CD4-positive, alpha-beta T cell treated with Interleukin-6 for 4 hours (primary cell): ENCODE measurements around the gene MORC3.
"Not testable (repeated sequence)": the region's sequence is repeated elsewhere in the genome, so short reads cannot be mapped to it uniquely, and the experiment has no call there.

Source experiments
- DNase-seq: peaks from one replicate; pipeline ENCODE4 v3.0.0-alpha.2; 2020; ENCODE audit warnings: mixed read lengths

Gene MORC3

DNA sequence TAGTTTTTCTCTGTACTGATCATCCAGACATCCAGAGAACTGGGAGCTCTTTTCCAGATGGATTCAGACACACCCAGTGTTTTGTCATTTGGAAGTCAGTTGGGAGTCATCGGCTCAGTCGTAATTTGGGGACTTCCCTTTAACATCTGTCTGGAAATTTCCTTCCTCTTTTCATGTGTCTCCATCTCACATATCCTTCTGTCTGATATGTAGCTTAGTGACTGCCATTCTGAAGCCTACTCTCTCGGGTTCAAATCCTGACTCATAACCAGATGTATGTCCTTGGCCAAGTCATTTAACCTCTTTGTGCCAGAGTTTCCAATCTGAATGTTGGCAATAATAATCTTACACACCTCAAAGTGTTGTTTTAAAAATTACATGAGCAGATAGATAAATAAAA is 3.0 kb downstream of the MORC3 start:
- DNase-seq, result no peak

DNA sequence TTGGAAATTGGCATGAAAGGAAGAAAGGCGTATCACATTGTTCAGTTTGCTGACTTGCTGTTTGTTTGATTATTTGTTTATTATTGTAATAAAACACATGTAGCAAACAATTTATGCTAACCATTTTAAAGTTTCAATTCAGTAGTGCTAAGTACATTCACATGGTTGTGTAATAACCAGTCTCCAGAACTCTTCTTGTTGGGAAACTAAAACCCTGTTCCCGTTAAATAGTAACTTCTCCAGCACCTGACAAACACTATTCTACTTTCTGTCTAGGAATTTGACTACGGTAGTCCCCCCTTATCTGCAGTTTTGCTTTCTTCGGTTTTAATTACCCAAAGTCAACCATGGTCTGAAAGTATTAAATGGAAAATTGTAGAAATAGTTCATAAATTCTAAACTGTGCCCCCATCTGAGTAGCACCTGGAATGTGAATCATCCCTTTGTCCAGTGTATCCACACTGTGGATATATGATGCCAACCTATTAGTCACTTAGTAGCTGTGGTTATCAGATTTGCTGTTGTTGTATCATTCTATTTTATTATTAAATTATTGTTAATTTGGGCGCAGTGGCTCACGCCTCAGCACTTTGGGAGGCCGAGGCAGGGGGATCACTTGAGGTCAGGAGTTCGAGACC is 5.5 kb downstream of the MORC3 start:
- DNase-seq, result no peak

DNA sequence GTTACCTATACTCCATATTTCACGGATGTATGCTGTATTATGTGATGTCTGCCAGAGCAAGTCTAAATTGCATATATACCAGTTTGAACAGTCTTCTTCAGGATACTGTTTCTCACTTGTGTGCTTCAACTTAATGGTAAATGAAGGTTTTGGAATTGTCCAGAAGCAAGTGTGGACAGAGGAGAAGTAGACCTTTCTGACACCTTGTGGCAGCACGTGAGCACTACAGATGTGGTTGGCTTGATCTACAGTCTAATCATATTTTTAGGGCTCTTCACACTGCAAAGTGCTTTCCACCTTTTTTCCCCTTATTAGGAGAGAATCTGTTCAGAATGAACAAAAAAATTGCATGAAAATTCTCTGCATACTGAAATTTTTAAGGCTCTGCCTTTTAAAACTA is 10.9 kb downstream of the MORC3 start:
- peak; percentile 63 for DNase-seq

DNA sequence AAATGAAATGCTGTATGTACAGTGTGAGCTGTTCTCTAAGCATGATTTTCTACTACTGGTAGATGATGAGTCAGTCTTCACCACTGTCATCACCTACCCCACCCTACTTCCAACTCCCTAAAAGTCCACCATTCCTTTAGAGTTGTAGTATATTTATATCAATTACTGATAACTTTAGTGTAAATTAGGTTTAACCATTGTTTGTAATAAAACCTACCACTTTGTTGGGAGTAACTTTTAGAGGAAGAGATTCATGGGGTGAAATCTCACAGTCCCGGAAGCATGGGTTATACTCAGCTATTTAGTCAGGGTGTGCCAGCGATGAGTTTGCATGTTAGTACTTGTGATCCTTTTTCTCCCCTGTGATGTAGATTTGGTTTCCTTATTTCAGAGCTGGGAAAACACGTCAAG is 17.1 kb downstream of the MORC3 start:
- DNase-seq, result no peak

DNA sequence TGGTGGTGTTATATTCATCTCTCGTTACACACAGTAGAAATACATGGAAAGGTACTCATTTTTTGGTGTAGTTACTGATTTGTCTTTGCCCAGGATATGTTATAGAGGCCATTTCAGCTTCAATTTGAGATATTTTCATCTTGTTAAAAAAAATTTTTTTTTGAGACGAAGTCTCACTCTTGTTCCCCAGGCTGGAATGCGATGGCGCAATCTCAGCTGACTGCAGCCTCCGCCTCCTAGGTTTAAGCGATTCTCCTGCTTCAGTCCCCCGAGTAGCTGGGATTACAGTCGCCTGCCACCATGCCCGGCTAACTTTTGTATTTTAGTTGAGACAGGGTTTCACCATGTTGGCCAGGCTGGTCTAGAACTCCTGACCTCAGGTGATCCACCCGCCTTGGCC is 19.0 kb downstream of the MORC3 start:
- no peak for DNase-seq

DNA sequence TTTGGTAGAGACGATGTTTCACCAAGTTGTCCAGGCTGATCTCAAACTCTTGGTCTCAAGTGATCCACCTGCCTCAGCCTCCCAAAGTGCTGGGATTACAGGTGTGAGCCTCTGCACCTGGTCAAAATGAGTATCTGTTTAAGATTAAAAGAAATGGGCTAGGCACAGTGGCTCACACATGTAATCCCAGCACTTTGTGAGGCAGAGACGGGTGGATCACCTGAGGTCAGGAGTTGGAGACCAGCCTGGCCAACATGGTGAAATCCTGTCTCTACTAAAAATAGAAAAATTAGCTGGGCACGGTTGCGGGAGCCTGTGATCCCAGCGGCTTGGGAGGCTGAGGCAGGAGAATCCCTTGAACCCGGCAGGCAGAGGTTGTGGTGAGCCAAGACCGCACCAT is 22.6 kb downstream of the MORC3 start:
- not testable (repeated sequence) for DNase-seq

DNA sequence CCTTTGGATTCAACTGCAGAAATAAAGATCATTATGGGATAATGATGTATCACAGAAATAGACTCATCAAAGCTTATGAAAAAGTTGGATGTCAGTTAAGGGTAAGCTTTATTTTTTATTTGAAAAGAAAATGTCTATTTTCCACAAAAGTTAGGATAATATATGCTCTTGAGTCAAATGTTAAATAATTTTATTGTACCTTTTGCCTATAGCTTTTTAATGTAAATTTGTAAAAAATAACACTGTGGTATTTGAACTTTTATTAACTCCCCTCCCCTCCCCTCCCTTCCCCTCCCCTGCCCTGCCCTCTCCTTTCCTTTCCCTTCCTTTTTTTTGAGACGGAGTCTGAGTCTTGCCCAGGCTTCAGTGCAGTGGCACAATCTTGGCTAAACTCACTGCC is 24.9 kb downstream of the MORC3 start:
- no peak for DNase-seq

DNA sequence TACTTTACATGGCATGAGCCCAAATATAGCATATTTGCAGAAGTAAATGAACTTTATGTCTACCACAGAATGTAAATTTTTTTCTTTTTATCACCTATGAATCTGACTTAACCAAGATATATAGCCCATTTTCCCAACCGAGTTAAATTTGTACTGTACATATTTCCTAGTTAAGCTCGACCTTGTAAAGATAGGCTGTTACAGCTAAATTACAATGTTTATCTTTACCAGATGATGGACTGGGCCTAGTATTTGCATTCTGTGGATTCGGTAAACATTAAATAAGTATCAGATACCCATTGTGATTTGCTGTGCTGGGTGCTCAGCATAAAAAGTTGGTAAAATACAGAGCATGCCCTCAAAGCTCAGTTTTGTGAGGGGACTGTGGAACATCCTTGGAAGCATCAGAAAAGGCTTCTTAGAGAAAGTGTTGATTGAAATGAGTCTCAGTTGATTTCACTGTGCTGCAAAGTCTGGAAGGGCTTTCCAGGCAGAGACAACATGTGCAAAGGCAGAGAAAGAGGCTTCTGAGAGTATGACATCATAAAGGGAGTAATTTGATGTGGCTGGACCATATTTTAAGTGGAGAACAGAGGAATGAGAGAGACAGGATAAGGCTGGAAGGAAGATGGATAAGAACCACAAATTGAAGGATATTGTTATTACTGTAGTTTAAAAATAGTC is 27.4 kb downstream of the MORC3 start:
- no peak for DNase-seq

DNA sequence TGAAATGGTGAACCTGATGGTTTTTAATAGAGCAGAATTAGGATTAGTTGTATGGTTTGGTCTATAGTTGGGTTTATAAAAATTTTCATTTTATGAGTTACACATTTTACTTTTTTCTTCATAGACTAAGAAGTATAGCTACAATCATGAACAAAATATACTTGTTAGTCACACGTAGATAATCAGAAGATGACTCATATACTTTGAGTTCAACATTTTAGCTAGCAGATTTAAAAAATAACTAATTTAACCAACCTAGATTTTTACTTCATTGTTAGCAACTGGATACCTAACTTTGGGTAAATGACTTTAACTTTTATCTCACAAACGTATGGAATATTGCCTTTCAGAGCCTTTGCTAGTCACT is 27.9 kb downstream of the MORC3 start:
- no peak for DNase-seq

DNA sequence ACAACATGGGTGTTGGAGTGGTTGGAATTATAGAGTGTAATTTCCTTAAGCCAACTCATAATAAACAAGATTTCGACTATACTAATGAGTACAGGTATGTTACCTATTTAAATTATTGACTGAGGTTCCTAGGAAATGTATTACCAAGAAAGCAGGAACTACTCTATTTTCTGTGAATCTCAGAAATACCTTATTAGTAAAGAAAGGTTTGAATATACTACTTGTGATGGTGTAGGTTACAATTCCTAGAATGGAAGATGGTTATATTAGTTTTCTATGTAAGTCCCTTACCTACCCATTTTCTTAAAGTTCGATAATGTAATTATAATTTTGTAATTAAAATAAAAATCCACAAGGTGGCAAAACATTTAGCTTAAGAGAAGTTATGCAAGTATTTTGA is 29.3 kb downstream of the MORC3 start:
- DNase-seq, result no peak

DNA sequence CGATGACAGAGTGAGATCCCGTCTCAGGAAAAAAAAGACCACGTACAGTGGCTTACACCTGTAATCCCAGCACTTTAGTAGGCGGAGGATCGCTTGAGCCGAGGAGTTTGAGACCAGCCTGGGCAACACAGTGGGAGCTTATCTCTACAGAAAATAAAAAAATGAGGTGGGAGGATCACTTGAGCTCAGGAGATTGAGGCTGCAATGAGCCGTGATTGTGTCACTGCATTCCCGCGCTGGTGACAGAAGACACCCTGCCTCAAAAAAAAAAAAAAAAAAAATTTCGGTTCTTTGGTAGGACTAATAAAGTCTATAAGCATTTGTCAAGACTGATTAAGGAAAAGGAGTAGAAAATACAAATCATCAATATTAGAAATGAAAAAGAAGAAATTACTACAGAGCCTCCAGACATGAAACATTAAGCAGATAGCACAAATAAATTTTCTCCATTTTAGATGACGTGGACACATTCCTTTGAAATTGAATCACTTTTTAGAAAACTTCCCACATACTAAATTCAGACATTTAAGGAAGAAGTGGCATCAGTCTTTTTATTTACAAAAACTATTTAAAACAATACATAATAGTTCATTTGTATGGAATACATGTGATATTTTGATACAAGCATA is 30.4 kb downstream of the MORC3 start:
- no peak for DNase-seq

DNA sequence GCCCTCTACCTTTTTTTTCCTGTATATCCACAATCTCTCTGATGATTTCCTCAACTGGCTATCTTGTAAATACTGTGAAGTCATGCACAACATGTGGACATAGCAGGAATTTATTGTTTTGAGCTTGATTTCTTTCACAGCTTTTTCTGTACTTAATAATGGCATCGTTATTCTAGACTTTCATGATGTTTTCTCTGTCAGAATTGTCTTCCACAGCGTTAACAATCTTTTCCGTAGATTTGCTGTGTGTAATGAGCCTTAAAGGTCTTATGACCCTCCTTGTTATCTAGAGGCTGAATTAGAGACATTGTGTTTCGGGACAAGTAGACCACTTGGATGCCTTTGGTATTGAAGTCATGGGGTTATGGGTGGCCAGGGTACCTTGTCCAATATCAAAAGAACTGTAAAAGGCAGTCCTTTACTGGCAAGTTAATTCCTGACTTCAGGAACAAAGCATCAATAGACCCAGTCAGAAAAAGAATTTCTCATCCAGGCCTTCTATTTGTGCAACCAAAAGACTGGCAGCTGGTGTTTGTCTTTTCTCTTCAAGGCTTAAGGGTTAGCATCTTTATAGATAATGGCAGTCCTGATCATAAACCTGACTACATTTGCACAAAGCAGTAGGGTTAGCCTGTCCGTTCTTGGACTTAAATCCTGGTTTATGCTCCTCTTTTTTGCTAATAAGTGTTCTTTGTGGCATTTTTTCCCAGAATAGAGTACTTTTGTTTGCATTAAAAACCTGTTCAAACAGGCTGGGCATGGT is 35.1 kb downstream of the MORC3 start:
- no peak for DNase-seq

DNA sequence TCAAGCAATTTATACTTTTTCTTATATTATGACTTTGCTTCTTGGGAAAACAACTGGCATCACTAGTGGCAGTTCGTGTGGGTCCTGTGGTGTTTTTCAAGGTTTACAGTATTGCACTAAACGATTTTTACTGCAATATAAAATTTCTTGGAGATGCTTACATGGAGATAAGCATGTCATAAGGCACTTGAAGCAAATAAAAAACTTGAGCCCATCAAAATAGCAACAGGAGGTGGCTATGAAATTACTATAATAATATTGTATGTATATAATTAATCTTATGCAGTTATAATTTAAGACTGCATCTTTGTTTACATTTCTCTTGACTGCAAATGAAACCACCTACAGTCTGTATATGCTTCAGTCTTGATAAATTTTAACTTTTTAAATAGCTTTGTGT is 35.9 kb downstream of the MORC3 start:
- DNase-seq, result no peak

DNA sequence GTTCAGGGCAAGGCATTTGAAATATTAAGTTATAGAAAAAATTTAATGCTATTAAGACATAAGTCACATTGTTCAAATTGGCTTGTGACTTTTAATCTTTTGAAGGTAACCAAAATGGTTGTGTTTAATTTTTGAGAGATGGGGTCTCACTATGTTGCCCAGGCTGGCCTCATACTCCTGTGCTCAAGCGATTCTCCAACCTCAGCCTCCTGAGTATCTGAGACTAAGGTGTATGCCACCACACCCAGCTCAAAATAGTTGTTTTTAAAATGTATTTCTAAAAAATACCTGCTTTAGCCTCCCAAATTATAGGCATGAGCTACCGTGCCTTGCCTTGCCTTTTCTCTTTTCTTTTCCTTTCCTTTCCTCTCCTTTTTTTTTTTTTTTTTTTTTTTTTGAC is 39.2 kb downstream of the MORC3 start:
- no peak for DNase-seq

DNA sequence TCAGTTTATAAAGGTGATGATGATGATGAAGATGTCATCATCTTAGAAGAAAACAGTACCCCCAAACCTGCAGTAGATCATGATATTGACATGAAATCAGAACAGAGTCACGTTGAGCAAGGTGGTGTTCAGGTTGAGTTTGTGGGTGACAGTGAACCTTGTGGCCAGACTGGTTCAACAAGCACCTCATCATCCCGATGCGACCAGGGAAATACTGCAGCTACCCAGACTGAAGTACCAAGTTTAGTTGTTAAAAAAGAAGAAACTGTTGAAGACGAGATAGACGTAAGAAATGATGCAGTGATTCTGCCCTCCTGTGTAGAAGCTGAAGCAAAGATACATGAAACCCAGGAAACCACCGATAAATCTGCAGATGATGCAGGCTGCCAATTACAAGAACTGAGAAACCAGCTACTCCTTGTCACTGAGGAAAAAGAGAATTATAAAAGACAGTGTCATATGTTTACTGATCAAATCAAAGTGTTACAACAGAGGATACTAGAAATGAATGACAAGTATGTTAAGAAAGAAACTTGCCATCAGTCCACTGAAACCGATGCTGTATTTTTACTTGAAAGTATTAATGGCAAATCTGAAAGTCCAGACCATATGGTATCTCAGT is 49.2 kb downstream of the MORC3 start:
- DNase-seq, result no peak

DNA sequence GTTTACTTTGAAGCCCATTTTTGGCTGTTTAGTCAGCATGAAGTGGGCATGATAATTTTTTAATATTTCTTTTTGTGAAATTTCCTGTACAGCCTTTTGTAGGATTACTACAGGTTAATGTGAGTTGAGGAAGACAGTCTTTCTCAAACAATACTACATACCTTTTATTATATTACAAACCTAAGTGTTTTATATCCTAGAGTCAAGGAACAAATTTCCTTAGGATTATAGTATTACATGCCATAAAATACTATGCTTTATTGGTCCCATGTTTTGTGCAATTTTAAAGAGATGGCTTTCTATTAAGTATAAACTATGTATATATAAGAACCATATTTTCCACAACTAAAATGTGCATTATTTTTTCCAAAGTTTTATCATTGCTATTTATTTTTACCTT is 56.0 kb downstream of the MORC3 start:
- DNase-seq, result no peak

DNA sequence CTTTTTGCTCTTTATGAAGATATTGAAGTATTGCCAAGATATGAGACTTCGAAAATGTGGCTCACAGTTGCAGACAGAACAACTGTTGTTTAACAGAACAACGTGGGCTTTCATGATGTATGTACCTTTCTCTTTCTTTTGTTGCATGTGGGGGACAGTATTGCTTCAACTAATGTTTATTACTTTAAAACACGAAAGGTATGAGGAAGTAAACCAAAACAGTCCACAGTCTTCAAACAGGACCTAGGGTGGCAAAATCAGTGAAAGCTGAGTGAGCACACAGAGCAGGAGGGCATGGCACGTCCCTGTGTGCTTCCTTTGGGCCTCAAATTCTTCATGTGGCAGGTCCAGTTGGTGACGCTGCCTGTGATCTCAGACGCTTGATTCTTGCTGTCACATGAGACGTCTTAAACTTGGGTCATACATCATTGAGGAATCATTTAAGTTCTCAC is 57.4 kb downstream of the MORC3 start:
- no peak for DNase-seq

DNA sequence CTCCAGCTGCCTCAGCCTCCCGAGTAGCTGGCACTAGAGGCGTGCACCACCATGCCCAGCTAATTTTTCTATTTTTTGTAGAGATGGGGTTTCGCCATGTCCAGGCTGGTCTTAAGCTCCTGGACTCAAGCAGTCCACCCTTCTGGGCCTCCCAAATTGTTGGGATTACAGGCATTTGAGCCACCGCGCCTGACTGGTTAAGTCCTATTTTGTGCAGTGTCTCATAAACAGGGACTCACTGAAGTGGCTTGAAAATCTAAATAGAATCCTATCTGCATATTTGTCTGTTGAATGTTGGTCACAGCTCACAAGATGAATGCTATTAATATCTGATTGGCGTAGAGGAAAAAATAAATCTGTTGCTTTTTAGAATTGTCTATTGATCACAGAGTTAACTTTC is 59.3 kb downstream of the MORC3 start:
- no peak for DNase-seq

DNA sequence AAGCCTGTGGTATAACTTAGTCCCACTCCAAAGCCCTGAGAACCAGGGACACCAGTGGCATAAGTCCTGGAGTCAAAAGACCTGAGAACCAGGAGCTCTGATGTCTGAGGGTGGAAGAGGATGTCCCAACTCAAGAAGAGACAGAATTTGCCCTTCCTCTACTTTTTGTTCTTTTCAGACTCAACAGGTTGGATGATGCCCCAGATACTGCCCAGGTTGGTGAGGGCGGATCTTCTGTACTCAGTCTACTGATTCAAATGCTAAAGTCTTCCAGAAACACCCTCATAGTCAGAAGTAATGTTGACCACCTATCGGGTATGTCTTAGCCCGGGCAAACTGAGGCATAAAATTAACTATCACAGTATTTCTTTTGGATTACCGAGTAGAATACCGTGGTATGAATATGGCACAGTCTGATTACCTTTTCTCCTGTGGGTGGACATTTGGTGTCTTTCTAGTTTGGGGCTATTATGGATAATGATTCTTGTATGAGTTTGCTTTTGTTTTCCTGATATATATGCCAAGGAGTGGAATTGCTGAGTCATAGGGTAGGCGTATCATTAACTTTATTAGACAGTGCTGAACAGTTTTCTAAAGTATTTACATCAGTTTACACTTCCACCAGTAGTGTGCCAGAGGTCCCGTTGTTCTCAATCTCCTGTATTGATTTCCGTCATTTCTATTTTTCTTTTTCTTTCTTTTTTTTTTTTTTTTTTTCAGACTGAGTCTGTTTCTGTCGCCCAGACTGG is 62.0 kb downstream of the MORC3 start:
- no peak for DNase-seq

DNA sequence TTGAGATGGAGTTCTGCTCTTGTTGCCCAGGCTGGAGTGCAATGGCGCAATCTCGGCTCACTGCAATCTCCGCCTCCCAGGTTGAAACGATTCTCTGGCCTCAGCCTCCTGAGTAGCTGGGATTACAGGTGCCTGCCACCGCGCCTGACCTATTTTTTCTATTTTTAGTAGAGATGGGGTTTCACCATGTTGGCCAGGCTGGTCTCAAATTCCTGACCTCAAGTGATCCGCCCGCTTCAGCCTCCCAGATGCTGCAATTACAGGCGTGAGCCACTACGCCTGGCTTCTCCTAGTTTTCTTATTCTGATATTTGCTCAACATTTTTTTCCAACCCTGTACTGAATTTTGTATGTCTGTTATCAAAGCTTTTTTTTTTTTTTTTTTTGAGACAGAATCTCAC is 62.7 kb downstream of the MORC3 start:
- not testable (repeated sequence) for DNase-seq

DNA sequence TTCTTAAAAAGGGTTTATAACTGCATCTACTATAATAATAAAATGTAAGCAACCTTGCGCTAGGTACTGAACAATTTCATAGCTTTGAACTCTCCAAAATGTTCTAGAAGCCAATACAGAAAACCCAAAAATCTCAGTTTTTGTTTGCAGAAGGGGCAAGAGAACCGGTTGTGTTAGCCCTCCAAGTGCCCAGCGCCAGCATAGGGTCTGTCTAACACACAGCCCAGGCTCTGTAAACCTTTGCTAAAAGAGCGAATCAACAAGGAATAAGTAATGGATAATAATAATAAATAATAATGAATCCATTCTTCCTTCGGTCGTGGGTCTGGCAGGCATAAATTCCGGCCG is 64.9 kb downstream of the MORC3 start:
- DNase-seq, result no peak

DNA sequence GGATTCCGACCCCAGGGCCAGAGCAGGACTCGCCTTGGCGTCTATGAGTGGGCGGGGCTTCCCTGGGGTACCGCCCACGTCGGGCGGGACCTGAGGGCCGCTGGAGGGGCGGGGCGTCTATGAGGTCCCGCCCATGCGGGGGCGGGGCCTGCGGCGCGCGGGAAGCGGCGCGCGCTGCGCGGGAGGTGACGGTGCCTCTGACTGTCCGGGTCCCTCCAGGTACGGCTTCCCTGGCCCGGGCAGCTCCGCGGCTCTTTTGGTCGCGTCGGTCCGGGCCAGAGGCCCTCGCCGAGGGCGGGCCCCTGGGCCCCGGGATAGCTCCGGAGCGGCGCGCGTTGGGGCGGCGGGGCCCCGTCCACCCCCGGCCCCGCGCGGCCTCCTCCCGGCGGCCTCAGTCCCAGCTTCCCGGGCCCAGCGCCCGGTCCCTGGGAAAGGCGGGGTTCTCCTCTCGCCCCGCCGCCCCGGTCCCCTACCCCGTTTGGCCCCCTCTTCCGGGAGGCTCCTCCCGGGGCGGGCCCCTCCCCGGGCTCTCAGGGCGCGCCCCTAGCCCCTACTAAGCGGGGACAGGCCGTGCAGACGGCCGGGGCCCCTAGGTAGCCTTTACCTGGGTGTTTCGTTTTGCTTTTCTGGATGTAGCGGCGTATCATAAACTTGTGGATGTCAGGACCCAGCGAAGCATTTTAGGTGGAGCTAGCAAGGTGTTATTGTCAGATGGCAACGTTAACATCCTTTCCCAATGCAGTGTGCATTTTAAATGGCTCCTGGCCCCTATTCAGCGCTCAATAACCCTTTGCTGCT is 65.4 kb downstream of the MORC3 start, which contains the start of gene CHAF1B:
CHAF1B (plus strand) TSS at position 160 of the 798 bp plus-strand sequence. CDS start 745 bp downstream, outside the sequence.
- peak; percentile 79 for DNase-seq
